IPS-NIHi11 (cell line): ENCODE measurements around the gene BORCS5.

ENCODE experiments used
- DNase-seq: peaks from one replicate; pipeline ENCODE4 v3.0.0; 2012; ENCODE audit warnings: mixed read lengths, low spot score

The BORCS5 gene

GRCh38 chr12:12433203-12433731, 76.4 kb downstream of the BORCS5 start:
- no peak for DNase-seq

GRCh38 chr12:12436831-12437345, 80.0 kb downstream of the BORCS5 start:
- DNase-seq: no peak

- DNase-seq: no peak
Observed at GRCh38 chr12:12439636-12440035, 82.8 kb downstream of the BORCS5 start.

- DNase-seq: no peak
Observed at GRCh38 chr12:12440784-12441428, 84.0 kb downstream of the BORCS5 start.

- DNase-seq: no peak
Observed at GRCh38 chr12:12441429-12441807, 84.5 kb downstream of the BORCS5 start.

- DNase-seq: no peak
Observed at GRCh38 chr12:12441843-12442461, 85.1 kb downstream of the BORCS5 start.

GRCh38 chr12:12442548-12443071, 85.7 kb downstream of the BORCS5 start:
- DNase-seq: no peak

- no peak for DNase-seq
Observed at GRCh38 chr12:12443431-12443878, 86.6 kb downstream of the BORCS5 start.

GRCh38 chr12:12445165-12445881, 88.4 kb downstream of the BORCS5 start:
- no peak for DNase-seq

GRCh38 chr12:12445882-12446181, 89.0 kb downstream of the BORCS5 start:
- DNase-seq: no peak

- no peak for DNase-seq
Observed at GRCh38 chr12:12446786-12447185, 89.9 kb downstream of the BORCS5 start.

GRCh38 chr12:12447236-12447635, 90.4 kb downstream of the BORCS5 start:
- DNase-seq: no peak

- DNase-seq: no peak
Observed at GRCh38 chr12:12447837-12448236, 91.0 kb downstream of the BORCS5 start.

GRCh38 chr12:12449533-12450025, 92.7 kb downstream of the BORCS5 start:
- DNase-seq: no peak

GRCh38 chr12:12450043-12450471, 93.2 kb downstream of the BORCS5 start:
- no peak for DNase-seq

GRCh38 chr12:12451098-12451497, 94.2 kb downstream of the BORCS5 start:
- DNase-seq: no peak

- DNase-seq: no peak
Observed at GRCh38 chr12:12452326-12452902, 95.5 kb downstream of the BORCS5 start.

- DNase-seq: no peak
Observed at GRCh38 chr12:12453635-12454034, 96.8 kb downstream of the BORCS5 start.

- no peak for DNase-seq
Observed at GRCh38 chr12:12454315-12454714, 97.4 kb downstream of the BORCS5 start.

GRCh38 chr12:12456637-12457036, 99.8 kb downstream of the BORCS5 start:
- no peak for DNase-seq

- no peak for DNase-seq
Observed at GRCh38 chr12:12460935-12461922, 104.4 kb downstream of the BORCS5 start.
